GM12801 (cell line): ENCODE measurements around the gene LYPLAL1.

Source experiments
- TF ChIP-seq, protein P1 (sequence below): IDR thresholded peaks from one replicate; pipeline ENCODE4 v1.5.1; 2011; ENCODE audit warnings: control low read depth; ENCODE audit not compliant: insufficient read length; ENCODE audit errors: extremely low read depth

Gene LYPLAL1

DNA sequence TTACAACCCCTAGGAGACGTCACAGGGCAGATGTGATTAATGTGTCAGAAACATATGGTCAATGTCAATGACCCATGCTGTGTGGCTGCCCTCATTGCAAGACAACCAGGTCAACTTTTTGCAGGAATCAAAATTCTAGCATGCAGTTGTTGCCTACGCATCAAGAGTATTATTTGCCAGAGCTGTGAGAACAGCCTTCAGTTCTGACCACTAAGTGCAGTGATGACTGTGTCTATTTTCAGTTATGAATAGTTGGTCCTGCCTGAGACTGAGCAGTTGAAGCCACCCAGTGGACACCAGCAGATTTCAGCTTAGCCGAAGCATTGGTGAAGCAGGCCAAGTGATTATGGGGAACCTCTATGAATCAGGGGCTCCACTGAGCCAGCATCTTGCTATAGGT lies 47.3 kb downstream of the LYPLAL1 start:
- TF ChIP-seq, protein P1, sequence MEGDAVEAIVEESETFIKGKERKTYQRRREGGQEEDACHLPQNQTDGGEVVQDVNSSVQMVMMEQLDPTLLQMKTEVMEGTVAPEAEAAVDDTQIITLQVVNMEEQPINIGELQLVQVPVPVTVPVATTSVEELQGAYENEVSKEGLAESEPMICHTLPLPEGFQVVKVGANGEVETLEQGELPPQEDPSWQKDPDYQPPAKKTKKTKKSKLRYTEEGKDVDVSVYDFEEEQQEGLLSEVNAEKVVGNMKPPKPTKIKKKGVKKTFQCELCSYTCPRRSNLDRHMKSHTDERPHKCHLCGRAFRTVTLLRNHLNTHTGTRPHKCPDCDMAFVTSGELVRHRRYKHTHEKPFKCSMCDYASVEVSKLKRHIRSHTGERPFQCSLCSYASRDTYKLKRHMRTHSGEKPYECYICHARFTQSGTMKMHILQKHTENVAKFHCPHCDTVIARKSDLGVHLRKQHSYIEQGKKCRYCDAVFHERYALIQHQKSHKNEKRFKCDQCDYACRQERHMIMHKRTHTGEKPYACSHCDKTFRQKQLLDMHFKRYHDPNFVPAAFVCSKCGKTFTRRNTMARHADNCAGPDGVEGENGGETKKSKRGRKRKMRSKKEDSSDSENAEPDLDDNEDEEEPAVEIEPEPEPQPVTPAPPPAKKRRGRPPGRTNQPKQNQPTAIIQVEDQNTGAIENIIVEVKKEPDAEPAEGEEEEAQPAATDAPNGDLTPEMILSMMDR, result no peak

DNA sequence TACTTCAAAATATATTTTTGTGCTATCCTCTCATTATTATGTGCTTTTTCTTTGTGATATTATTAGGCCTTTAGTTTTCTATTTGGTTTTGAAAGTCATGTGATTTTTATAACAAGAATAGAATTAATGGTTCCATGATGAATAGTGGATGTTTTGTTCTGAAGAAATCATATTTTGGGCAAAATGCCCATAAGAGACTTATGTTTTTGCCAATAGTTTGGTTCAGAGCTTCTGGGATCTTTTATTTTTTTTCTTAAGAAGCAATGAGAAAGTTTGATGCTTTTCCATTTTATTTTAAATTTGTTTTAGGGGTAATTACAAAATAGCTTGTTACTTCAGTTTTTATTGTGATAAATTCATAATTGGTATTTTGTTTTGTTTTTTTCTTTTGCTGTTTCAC lies 49.8 kb downstream of the LYPLAL1 start:
- TF ChIP-seq, protein P1, result no peak

DNA sequence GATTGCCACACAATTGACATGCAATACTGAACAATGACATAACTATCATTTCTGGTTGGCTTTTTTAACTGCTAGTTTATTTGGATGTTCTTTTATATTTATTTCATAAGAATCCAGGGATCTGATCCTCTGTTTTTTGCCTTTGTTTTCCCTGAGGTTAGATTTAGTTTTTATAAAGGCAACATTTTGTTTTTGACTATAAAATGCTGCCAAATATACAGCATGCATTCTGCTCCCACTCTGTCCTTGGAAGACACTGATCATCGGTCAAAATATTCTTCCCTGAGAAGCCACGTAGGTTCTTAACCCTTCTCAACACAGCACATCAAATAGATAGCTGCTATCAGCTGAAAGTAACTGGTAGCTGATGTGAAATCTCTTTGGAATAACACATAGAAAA lies 52.5 kb downstream of the LYPLAL1 start:
- TF ChIP-seq, protein P1, result no peak

DNA sequence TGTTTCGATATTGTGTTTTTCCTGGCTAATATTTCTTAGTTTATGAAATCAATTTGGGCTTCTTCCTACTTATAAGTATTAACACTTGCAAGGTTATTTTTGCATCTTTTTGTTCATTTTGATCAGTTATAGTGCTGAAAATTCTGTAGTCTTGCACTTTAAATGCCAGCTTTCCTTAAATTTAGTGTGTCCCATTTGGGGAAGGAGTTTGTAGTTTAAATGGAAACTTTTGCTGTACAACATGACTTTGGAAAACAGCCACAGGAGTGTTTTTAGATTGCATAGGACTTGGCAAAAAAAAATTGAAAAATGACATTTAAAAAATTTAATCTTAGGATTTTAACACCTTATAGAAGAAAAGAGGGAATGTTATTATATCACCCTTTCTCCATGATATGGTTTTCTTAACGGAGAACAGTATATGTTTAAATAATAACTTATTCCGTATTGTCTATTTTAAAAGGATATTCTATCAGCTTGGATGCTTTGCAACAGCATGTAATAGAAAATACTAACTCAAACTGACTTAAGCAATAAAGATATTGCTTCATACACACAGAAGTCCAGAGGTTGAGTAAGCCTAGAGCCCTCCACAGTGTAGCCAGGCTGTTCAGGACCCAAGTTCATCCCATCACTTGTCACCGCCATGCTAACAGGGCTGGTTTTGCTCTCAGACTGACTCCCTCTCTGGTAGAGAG lies 53.8 kb downstream of the LYPLAL1 start:
- TF ChIP-seq, protein P1, result no peak

DNA sequence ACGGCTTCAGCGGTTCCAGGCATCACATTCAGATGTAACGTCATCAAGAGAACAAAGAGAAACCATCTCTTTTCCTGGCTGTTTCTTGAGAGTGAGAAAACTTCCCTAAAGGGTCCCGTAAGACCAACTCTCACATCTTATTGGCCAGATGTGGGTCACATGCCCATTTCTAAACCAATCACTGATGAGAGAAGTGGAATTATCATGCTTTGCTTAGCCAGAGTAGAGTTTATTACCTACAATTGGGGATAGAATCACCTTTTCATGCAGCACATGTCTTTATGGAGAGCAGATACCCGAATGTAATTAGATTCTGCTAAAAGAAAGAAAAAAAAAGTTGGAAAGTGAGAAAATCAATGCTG lies 54.4 kb downstream of the LYPLAL1 start:
- TF ChIP-seq, protein P1, result no peak

DNA sequence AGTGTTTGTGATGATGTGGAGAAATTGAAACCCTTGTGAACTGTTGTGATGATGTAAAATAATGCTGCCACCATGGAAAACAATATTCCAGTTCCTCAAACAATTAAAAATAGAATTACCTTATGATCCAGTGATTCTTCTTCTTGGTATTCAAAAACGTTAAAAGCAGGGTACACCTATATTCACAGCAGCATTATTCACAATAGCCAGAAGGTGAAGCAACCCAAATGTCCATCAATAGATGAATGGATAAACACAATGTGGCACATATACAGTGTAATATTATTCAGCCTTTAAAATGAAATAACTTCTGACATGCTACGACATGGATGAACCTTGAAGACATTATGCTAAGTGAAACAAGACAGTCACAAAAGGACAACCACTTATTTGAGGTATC lies 59.2 kb downstream of the LYPLAL1 start:
- TF ChIP-seq, protein P1, result no peak

DNA sequence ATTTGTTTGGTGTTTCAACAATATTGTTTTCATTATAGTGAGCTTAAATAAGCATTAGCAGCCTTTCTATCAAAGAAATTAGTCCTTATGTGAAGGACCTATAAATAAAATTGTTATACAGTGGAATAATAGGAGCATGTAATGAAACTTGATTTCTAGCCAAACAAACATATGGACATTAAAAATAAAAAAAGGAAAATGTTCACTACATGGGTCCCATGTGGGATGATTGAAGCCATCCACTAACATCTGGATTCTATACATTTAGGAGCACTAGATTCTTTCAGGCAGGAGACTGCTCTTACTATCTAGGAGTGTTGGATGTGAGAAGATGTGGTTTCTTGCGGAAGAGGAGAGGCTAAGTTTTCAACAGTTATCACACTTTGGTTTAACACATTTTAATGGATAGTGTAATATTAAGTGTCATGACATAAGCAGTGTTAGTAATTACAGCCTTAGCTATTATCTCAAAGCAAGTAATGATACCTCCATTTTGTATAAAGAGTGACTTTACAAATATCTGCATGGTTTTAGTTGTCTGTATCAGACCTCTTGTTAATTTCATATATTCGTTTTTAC lies 62.3 kb downstream of the LYPLAL1 start:
- TF ChIP-seq, protein P1, result no peak
